OCI-LY3 (cell line): ENCODE measurements around the gene MPPED1.

Experiments
- H2AFZ ChIP-seq: fragments of 200-600, 300-600 bp; shearing (Covaris generic); 2 replicates; pipeline ENCODE4 v1.6.0; 2014; ENCODE audit warnings: antibody characterized with exemption, low read depth, low read length
- H3K27ac ChIP-seq: fragments of 200-600, 300-600 bp; sonication (generic); 2 replicates; pipeline ENCODE4 v1.5.1; 2014; ENCODE audit warnings: mild to moderate bottlenecking, low read length, moderate library complexity, mixed read lengths
- H3K27me3 ChIP-seq: fragments of 200-600, 300-600 bp; sonication (generic); 2 replicates; pipeline ENCODE4 v1.6.1; 2014; ENCODE audit warnings: low read depth, low read length, mixed read lengths
- H3K36me3 ChIP-seq: fragments of 200-600, 300-600 bp; sonication (generic); replicated peaks from 2 replicates; pipeline ENCODE3; 2014; ENCODE audit warnings: low read depth, low read length, mixed read lengths
- H3K4me1 ChIP-seq: fragments of 300-600, 200-600 bp; sonication (generic); 2 replicates; pipeline ENCODE4 v1.6.1; 2014; ENCODE audit warnings: low read length, mixed read lengths
- H3K4me2 ChIP-seq: fragments of 200-600, 300-600 bp; sonication (generic); 2 replicates; pipeline ENCODE4 v1.6.1; 2014; ENCODE audit warnings: low read length, mixed read lengths
- H3K4me3 ChIP-seq: fragments of 300-600, 200-600 bp; sonication (generic); 2 replicates; pipeline ENCODE4 v1.5.1; 2014; ENCODE audit warnings: antibody characterized with exemption, mild to moderate bottlenecking, low read length, moderate library complexity
- H3K79me2 ChIP-seq: fragments of 300-600, 200-600 bp; shearing (Covaris generic); 2 replicates; pipeline ENCODE4 v1.6.1; 2014; ENCODE audit warnings: mild to moderate bottlenecking, low read length, mixed read lengths
- H3K9ac ChIP-seq: fragments of 300-600, 200-600 bp; shearing (Covaris generic); 2 replicates; pipeline ENCODE4 v1.6.0; 2014; ENCODE audit warnings: mild to moderate bottlenecking, low read length, moderate library complexity
- H3K9me3 ChIP-seq: fragments of 200-600, 300-600 bp; shearing (Covaris generic); 2 replicates; pipeline ENCODE4 v1.6.1; 2014; ENCODE audit warnings: low read length, mixed read lengths; ENCODE audit not compliant: insufficient read depth
- H4K20me1 ChIP-seq: fragments of 200-600, 300-600 bp; sonication (generic); 2 replicates; pipeline ENCODE4 v1.6.1; 2016; ENCODE audit warnings: low read length, mixed read lengths; ENCODE audit not compliant: insufficient read depth
- EZH2phosphoT487 ChIP-seq: fragments of 200-600 bp; shearing (Covaris generic); IDR thresholded peaks from 2 replicates; pipeline ENCODE4 v1.6.1; 2018; ENCODE audit warnings: antibody characterized with exemption, mixed run types, low read depth
- TF ChIP-seq, protein P1 (sequence below): fragments of 200-600, 300-600 bp; sonication (generic); IDR thresholded peaks from 2 replicates; pipeline ENCODE4 v1.5.1; 2014; ENCODE audit warnings: antibody characterized with exemption, low read length, low read depth

Gene MPPED1

DNA sequence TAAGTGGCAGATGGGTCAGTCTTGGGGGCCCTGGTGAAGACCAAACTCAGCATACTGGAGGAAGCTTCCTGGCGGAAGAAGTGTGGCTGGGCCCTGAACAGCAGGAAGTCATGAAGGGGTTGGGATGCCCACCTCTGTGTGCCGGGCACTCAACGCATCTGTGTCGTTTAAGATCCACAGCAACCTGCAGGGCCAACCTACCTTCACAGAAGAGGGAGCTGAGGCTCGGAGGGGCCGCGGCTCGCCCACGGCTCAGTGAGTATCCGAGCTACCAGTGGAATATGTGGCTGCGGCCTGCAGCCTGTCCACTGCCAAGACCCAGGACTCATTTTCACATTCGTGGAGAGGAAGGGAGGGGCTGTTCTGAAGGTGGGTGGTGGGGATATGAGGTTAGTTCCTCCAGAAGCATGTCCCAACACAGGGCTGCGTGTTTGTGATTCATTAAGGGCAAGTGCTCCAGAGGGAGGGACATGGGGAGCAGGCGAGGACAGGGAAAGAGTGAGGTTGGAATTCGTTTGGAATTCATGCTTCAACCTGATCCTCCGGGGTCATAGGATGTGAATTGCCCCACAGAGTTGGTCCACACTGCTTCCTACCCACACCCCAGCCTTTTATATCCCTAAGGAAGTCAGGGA lies 99.6 kb downstream of the MPPED1 start:
- Histone ChIP-seq H3K9ac (no peak overlapping the region), H3K9me3 (no peaks in the 10 kb centered on the region), H3K27ac (no peak overlapping the region), H3K4me2 (no peak overlapping the region), H3K27me3 (no peaks in the 10 kb centered on the region), H3K4me3 (no peak overlapping the region), H3K36me3 (no peaks in the 10 kb centered on the region), H3K79me2 (no peaks in the 10 kb centered on the region), H4K20me1 (no peaks in the 10 kb centered on the region), H2AFZ (no peak overlapping the region), H3K4me1 (no peaks in the 10 kb centered on the region)
- TF ChIP-seq EZH2phosphoT487 = no peak
- TF ChIP-seq, protein P1, sequence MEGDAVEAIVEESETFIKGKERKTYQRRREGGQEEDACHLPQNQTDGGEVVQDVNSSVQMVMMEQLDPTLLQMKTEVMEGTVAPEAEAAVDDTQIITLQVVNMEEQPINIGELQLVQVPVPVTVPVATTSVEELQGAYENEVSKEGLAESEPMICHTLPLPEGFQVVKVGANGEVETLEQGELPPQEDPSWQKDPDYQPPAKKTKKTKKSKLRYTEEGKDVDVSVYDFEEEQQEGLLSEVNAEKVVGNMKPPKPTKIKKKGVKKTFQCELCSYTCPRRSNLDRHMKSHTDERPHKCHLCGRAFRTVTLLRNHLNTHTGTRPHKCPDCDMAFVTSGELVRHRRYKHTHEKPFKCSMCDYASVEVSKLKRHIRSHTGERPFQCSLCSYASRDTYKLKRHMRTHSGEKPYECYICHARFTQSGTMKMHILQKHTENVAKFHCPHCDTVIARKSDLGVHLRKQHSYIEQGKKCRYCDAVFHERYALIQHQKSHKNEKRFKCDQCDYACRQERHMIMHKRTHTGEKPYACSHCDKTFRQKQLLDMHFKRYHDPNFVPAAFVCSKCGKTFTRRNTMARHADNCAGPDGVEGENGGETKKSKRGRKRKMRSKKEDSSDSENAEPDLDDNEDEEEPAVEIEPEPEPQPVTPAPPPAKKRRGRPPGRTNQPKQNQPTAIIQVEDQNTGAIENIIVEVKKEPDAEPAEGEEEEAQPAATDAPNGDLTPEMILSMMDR = no peak

GRCh38 chr22:43512279-43512678 lies 100.5 kb downstream of the MPPED1 start:
- no peaks in the 10 kb centered on the region for H3K36me3 ChIP-seq
- no peak overlapping the region for H3K4me3 ChIP-seq
- H2AFZ ChIP-seq = no peak overlapping the region
- no peaks in the 10 kb centered on the region for H3K4me1 ChIP-seq
- no peaks in the 10 kb centered on the region for H3K27me3 ChIP-seq
- no peak overlapping the region for H3K27ac ChIP-seq
- H3K9ac ChIP-seq = no peak overlapping the region
- H4K20me1 ChIP-seq = no peaks in the 10 kb centered on the region
- TF ChIP-seq, protein P1 = no peak
- TF ChIP-seq EZH2phosphoT487 = no peak
- no peaks in the 10 kb centered on the region for H3K79me2 ChIP-seq
- H3K9me3 ChIP-seq = no peaks in the 10 kb centered on the region
- H3K4me2 ChIP-seq = no peak overlapping the region

- Histone ChIP-seq H3K9ac (no peak overlapping the region), H3K4me3 (no peak overlapping the region), H2AFZ (no peak overlapping the region), H3K9me3 (no peaks in the 10 kb centered on the region), H3K4me2 (no peak overlapping the region), H3K79me2 (no peaks in the 10 kb centered on the region), H3K4me1 (no peaks in the 10 kb centered on the region), H3K27ac (no peak overlapping the region), H3K36me3 (no peaks in the 10 kb centered on the region), H3K27me3 (peaks cover 11% of the 10 kb centered on the region), H4K20me1 (no peaks in the 10 kb centered on the region)
- TF ChIP-seq, protein P1 = no peak
- TF ChIP-seq EZH2phosphoT487 = no peak
Measured at GRCh38 chr22:43514476-43515157, 102.8 kb downstream of the MPPED1 start.

DNA sequence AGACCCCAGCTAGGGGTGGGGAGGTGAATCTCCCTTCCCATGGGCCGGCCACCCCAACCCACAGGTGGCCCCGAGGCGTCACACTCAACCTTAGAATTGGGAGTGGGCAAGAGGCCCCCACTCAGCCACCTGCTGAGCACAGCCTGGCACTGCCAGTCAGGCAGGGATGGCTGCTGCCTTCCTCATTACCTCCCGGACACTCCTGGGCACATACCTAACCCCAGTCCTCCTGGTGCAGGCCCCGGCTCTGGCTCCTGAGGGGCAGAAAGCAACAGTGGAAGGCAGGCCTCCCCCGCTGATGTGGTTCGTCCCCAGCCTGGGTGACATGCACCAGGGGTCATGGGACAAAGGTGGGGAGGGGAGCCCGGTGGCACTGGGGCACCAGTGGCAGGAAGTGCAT lies 103.6 kb downstream of the MPPED1 start:
- H3K27me3 ChIP-seq = peaks cover 11% of the 10 kb centered on the region
- no peak overlapping the region for H3K4me3 ChIP-seq
- no peaks in the 10 kb centered on the region for H3K9me3 ChIP-seq
- H3K9ac ChIP-seq = no peak overlapping the region
- H2AFZ ChIP-seq = no peak overlapping the region
- TF ChIP-seq EZH2phosphoT487 = no peak
- TF ChIP-seq, protein P1 = no peak
- H3K36me3 ChIP-seq = no peaks in the 10 kb centered on the region
- H3K4me1 ChIP-seq = peaks cover 2% of the 10 kb centered on the region
- H4K20me1 ChIP-seq = no peaks in the 10 kb centered on the region
- H3K79me2 ChIP-seq = no peaks in the 10 kb centered on the region
- no peak overlapping the region for H3K27ac ChIP-seq
- H3K4me2 ChIP-seq = no peak overlapping the region
